HG02571 (cell line): Measurements from ENCODE around the gene PSORS1C1.
A peak's percentile ranks its signal among the peaks of the same experiment; 100 is the strongest.
"Not testable (repeated sequence)": the region's sequence is repeated elsewhere in the genome, so short reads cannot be mapped to it uniquely, and the experiment has no call there.

Experiments
- ATAC-seq: cut with Tn5 transposase; IDR thresholded peaks from one replicate; pipeline ENCODE4 v1.9.1; 2021; ENCODE audit warnings: mild to moderate bottlenecking, moderate library complexity; ENCODE audit not compliant: unreplicated experiment

PSORS1C1 gene

DNA sequence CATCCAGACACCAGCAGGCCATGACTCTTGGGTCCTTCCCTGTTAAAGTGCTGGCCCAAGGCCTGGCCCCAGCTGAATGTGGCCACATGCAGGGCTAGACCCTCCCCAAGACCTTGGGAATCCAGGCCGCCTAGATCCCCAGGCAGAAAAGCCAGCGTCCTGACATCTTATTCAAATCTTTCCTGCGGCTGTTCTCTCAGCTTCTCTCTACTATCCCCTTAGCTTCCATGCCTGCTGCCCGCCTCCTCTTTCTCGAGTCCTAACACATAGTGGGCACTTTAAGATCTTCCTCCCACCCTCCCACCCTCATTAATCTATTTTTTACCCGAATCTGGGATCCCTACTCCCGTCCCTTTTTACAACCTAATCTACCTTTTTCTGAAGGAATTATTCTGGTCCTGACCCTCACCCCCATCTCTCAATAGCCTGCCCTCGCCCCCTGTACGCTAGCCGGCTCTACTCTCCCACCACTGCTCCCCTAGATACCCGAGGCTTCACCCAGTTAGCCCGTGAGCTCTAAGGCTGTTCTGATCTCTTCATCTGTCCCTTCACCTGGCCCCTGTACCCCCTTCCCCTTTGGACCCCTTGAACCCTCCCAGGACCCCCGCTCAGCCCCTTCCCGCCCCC is 43.0 kb downstream of the PSORS1C1 start, which contains the start of gene CCHCR1:
CCHCR1 (minus strand) TSS at position 290 of the 627 bp plus-strand sequence; CDS start at position 88, 202 bp downstream.
- ATAC-seq, result peak; percentile 3

DNA sequence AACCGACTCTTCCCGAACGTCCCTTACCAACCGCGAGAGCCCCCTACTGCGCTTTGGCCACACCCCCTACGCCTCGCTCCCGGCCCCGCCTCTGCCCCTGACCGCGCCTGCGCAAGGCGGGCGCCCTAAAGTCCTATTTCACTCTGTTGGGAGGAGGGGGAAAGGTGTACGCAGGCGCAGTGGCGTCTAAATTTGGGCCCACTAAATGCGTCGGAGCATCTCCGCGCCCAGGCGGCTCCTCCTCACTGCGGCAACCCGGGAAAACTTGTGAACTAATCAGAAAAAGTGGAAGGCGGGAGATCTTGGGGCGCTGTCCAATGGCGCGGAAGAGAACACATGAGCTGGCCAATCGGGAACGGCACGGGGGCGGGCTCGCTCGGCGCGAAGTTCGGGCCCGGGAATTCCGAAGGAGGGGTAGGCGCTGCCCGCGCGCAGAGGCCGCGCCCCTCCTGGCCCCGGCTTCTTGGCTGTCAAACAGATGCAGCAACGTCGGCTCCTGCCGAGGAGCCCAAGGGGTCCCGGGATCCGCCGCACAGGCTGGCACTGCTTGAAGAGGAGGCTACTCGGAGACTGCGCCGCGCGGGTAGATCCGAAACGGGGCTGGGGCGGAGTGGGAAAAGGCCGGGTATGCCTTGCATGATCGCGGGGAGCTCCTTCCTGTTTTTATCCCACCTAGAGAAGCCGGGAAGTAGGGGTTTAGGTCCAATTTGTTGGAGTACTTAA is 43.7 kb downstream of the PSORS1C1 start, which contains the start of gene TCF19:
TCF19 (plus strand) TSS at position 450 of the 723 bp plus-strand sequence. CDS start 881 bp downstream, outside the sequence.
- ATAC-seq, result peak; percentile 84

GRCh38 chr6:31158863-31159855 is 44.6 kb downstream of the PSORS1C1 start:
- ATAC-seq, result no peak

DNA sequence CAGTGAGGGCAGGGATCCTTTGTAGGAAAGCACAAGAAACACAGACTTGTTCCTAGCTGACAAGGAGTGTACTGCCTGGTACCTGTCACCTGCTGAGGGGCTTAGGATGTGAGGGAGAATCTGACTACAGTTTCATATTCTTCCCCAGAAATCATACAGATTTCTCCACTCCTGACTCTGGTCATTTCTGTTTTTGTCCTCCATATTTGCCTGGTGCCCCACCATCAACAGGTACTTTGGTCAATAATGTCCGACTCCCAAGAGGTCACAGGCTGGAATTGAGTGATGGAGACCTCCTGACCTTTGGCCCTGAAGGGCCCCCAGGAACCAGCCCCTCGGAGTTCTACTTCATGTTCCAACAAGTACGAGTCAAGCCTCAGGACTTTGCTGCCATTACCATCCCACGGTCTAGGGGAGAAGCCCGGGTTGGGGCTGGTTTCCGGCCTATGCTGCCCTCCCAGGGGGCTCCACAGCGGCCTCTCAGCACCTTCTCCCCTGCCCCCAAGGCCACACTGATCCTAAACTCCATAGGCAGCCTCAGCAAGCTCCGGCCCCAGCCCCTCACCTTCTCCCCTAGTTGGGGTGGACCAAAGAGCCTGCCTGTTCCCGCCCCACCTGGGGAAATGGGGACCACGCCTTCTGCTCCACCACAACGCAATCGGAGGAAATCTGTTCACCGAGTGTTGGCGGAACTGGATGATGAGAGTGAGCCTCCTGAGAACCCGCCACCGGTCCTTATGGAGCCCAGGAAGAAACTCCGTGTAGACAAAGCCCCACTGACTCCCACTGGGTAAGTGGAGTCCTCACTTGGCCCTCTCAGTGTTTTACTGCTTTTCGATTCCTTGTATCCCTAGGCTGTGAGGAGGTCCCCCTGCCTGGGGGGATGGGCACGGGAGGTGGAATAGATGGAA is 46.9 kb downstream of the PSORS1C1 start:
- ATAC-seq, result no peak

DNA sequence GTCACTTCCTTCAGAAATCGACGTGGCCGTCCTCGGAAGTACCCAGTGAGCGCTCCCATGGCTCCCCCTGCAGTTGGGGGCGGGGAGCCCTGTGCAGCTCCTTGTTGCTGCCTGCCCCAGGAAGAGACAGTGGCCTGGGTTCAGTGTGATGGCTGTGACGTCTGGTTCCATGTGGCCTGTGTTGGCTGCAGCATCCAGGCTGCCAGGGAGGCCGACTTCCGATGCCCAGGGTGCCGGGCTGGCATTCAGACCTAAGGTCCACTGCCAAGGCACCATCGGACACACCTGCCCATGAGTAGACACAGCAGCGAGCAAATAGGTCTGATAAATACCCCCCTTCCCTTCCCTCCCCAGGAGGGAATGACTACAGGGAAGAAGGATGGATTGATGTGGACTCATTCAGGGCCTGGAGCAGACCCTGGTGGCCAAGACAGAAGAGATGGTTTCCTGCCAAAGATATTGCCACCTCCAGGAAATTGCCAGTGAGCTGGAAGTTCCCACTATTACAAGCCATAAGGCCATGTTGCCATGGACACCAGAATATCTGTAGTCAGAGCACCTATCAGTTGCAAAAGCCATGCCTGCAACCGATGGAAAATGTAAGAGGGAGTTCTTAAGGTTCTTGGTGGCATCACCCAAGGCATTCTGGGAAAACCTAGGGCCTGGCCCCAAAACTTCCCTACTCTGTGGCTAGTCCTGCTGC is 48.0 kb downstream of the PSORS1C1 start:
- no peak for ATAC-seq

DNA sequence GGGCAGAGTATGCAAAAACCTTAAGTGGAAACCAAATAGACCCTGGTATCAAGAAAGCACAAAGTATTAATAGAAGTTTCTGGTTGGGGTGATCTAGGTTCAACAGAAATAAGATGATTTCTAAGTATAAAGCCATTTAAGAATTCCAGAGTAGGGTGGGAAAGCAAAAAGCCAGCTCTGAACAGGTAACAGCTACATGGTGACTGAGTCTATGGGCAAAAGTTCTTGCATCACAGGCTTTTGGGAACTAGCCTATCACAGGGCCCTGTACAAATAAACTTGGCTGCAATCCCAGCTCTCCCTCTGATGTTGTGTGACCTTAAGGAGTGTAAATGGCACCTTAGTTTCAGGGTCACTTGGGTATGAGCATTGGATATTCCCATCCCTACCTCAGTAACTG is 49.3 kb downstream of the PSORS1C1 start:
- no peak for ATAC-seq

DNA sequence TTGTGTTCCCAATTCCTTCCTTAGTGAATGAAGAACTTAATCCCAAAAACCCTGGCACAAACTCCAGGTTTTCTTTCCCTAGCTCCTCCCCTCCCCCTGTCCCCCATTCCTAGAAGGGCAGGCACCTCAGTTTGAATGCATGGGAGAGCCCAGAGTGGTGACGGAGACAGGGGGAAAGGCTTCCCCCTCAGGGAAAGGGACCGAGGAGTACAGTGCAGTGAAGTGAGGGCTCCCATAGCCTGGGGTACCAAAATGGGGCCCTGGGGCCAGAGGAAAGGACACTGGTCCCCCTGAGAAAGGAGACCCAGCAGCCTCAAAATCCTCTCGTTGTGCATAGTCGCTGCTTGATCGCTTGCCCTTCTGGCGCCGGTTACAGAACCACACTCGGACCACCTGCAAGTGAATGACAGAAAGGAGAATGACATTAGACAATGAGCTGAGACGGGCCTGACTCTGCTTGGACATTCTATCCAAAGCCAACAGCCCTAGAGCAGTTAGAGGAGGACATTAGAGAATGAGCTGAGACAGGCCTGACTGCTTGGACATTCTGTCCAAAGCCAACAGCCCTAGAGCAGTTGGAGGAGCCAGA is 50.0 kb downstream of the PSORS1C1 start:
- not testable (repeated sequence) for ATAC-seq

- ATAC-seq, result peak; percentile 64
These were observed 50.6 kb downstream of the PSORS1C1 start for GRCh38 chr6:31165064-31165832.

DNA sequence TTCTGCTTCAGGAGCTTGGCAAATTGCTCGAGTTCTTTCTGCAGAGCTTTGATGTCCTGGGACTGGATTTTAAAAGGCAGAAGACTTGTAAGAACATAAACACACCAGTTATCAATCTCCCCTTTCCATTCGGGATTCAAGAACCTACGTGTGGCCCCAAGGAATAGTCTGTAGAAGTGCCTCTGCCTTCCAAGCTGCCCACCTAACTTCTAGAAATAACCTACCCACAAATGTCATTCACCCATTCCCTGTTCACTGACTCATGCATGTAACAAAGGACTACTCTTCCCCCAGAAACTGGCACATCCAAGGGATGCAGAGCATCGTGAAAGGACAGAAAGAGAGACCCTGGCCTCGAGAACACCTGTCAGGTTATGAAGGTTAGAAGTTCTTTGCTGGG is 51.4 kb downstream of the PSORS1C1 start:
- ATAC-seq, result no peak

DNA sequence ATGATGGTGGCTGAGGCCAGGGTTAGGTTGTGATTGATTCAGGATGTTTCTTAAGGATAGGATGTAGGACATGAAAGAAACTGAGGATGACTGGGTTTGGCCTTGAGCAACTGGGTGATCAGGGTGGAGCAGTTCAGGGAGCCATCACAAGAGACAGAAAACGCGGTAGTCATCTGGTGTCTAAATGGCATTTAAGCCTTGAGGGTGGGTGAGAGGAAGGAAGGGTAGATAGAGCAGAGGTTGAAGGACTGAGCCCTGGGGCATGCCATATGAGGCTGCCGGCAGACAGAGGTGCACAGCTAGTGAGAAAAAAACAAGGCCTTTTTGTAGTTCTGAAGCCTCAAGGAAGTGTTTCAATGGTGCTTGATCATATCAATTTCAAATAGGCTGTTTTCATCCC is 54.0 kb downstream of the PSORS1C1 start:
- ATAC-seq, result no peak

DNA sequence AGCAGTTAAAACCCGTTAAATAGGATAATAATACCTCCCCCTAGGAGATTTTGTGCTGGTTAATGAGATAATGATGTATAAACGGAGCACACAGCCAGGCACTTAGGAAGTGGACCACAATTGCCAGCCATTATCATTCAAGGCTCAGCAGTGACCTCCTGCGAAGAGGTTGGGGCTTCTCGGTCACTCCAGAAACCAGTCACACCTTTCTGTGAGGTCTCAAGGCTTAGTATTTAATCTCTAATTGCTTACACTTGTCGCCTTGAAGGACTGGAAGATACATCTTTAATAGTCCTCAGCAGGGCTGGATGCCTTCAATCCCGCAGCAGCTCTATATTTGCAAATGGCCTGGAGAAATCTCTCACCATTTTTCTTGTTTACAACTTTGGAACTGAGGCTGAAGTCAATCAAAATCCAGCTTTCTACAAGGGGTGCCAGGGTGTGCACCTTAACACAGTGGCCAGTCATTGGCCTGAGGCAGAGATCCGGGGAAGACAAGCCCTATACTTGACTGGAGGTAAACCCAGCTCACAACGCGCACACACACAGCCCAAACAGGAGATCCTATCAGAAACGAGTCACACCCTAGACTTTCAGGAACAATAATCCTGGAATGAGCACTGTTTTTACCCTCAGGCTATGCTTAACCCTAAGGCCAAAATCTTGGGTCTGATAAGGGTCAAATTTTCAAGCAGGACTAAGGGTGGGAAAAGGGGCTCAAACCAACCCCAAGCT is 54.7 kb downstream of the PSORS1C1 start:
- no peak for ATAC-seq

DNA sequence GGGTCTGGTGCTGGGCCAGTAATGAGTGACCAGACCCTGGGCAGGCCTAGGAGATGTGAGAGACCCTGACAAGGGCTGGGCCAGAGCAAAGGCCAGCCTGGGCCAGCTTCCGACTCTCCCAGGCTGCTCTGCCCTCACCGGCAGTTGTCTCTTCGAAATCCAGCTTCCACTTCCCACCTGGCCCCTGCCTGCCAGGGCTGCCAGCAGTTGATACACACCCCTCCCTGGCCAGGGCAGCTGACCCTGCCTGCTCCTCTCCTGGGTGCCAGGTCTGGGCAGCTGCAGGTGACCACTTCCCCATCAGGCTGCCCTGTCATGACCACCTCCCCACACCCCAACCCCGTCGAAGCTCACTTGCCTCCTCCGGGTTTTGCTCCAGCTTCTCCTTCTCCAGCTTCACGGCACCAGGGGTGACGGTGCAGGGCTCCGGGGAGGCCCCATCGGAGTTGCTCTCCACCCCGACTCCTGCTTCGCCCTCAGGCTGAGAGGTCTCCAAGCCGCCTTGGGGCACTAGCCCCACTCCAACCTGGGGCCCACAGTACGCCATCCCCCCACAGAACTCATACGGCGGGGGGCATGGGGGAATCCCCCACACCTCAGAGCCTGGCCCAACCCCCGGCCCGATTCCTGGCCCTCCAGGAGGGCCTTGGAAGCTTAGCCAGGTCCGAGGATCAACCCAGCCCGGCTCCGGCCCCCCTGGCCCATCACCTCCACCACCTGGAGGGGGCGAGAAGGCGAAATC is 55.4 kb downstream of the PSORS1C1 start:
- not testable (repeated sequence) for ATAC-seq

- no peak for ATAC-seq
These were observed 55.9 kb downstream of the PSORS1C1 start, which contains the start of gene POU5F1 for GRCh38 chr6:31170600-31170881. Gene POU5F1, minus strand, starts transcription at chr6:31170682. Its CDS starts 62 bp downstream, at chr6:31170620.

DNA sequence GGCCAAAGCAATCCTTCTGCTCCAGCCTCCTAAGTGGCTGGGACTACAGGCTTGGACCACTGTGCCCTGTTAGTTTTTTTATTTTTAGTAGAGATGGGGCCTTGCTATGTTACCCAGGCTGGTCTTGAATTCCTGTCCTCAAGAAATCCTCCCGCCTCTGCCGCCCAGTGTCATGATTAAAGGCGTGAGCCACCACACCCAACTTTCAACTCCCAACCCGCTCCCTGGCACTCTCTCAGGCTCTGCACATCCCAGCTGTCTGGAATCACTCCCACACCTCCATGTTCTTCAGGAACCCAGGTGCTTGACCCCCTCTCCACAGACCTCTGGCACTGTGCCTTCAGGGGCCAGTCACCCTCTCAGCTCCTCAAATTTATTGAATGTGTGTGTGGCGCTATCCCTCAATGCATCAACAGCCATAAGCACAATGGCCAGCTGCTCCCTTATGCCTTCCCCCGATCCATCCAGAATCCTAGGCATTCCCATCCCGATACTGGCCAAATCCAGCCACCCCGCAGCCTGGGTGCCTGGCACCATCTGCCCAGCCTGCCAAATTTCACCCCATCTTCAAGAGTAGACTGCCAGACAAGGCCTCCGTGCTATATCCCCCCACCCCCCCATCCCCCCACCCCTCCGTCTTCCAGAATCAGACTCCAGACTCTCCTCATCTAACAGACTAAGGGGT is 56.5 kb downstream of the PSORS1C1 start:
- ATAC-seq, result no peak

DNA sequence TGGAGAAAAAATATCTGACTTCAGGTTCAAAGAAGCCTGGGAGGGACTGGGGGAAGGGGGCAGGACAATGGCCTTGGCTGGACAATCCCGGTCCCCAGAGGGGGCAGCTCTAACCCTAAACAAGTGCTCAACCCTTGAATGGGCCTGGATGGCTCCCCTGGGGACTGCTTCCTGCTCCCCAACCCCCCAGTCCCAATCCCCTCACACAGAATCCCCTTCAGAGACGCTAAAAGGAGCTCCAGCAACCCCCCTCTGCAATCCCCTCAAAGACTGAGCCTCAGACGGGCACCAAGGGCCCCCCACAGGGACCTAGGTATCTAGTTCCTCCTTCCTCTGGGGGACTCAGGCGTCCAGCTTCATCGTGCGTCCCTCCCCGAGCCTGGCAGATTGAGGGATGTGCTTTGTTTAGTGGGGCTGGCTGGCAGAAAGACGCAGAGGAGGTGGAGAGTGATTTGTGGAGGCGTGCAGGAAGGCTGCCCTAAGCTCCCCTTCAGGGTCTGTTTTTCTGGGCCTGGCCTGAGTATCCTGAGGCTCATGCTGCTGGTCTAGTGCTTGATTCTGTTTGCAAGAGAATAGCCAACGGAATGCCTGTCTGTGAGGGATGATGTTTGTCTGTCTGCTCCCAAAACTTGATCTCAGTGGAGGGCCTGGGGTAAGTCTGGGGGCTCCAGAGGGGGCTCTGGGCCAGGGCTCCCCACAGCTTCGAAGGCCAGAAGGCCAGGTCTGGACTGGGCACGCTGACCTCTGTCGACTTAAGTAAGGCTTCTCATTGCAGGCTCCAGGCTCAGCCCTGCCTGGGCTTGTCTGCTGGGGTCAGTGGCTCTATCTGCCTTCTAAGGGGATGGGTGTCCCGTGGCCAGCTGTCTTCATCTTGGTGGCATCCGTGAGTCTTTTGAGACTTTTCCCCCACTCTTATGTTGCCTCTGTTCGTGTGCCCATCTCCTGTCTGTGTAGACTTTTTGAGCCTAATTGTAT is 57.6 kb downstream of the PSORS1C1 start:
- ATAC-seq, result no peak
